Measurements from ENCODE around the gene SUSD5. TPM values are rescaled to one million over a fixed set of nuclear protein-coding genes. Genes with fewer than 3 reads are reported as not detected.

The SUSD5 gene
- total and polyA plus RNA-seq, 2 of the 4 experiments (the other 2 are of a cell fraction), result 1.4 to 2.9 TPM

DNA sequence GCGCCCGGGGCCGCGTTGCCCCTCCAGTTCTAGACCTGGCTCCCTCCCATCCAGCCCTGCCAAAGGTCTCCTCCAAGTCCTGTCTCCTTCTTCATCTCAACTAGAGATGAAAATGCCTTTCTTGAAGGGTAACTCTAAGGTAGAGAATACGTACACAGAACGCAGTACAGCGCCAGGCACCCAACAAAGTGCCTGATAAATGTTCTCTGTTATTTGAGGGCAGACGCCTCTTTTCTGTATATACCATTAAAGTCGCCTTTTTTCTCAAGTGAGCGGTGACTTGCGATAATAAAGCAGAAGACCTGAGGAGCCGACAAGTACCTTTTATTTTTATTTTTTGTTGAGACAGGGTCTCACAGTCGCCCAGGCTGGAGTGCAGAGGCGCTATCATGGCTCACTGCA is 104.0 kb downstream of the SUSD5 start:
- H4K20me1 ChIP-seq (ENCODE audit: insufficient read depth, low read length), result peaks cover 8% of the 10 kb centered on the region; the same call in 1 of the 2 replicates
- H3K79me1 ChIP-seq (ENCODE audit: low read depth in 1 of 2, low read length in 2 of 2), result peaks cover 22 to 40% of the 10 kb centered on the region in 2 experiments
- peak overlapping the region; percentile 67 for H3K4ac ChIP-seq (ENCODE audit: low read depth, low read length)
- ATAC-seq (ENCODE audit: low read depth), result no peak
- H3K4me1 ChIP-seq (ENCODE audit: control insufficient read depth, insufficient read depth, low read length), result no peaks in the 10 kb centered on the region; the same call in 1 of the 2 replicates
- peak overlapping the region; percentile 95 for H2AFZ ChIP-seq (replicated peaks; ENCODE audit: low read length, poor library complexity)
- no peak overlapping the region for H2BK15ac ChIP-seq (ENCODE audit: low read depth, low read length)
- 0 out of 2 replicates have a peak overlapping the region, but pooled peaks have one; percentile 49 for H3K56ac ChIP-seq (ENCODE audit: extremely low read depth, insufficient read depth, low read length)
- peak overlapping the region; percentile 41; the same call in 1 of the 2 replicates for H3K14ac ChIP-seq (replicated peaks; ENCODE audit: low read depth, low read length)
- intact Hi-C loops (cut with micrococcal nuclease) (loop anchor here (1.0 to 5.0 kb wide), 2 partner anchors 17 to 603 kb away; partner anchors contain the start of genes CLASP2, GLB1 and TMPPE), dilution Hi-C loops (cut with HindIII; ENCODE audit: low sequenced_read_pairs, unreplicated experiment) (no loop called here), in situ Hi-C loops (cut with MboI; ENCODE audit: low sequenced_read_pairs) (no loop called here)
- no peak overlapping the region for H2BK120ac ChIP-seq (ENCODE audit: low read depth, low read length)
- H2BK20ac ChIP-seq (ENCODE audit: low read depth, low read length), result no peak overlapping the region
- H2BK5ac ChIP-seq (ENCODE audit: low read depth, low read length, poor library complexity, severe bottlenecking), result peak overlapping the region; percentile 44
- H3K9ac ChIP-seq (ENCODE audit: low read depth, low read length), result peak overlapping the region; percentile 49; the same call in 1 of the 2 replicates
- no peak for DNase-seq
- H3K27me3 ChIP-seq (ENCODE audit: control insufficient read depth, insufficient read depth, low read length), result no peaks in the 10 kb centered on the region
- H2AK5ac ChIP-seq (ENCODE audit: low read depth, low read length), result peak overlapping the region; percentile 57; the same call in 1 of the 2 replicates
- POLR2A ChIA-PET (ENCODE audit: unreplicated experiment), result no interaction called here
- no TSS peak for BruUV-seq (replicated peaks)
- CTCF ChIA-PET, result interaction anchor here (0.9 kb wide), 1 partner anchor 13 kb away, joined by 3 read pairs; no protein-coding TSS in a partner anchor
- H3K4me2 ChIP-seq (ENCODE audit: low read depth, low read length), result peak overlapping the region; percentile 83
- H3K9me1 ChIP-seq (ENCODE audit: insufficient read depth, low read length), result peaks cover 3% of the 10 kb centered on the region; the same call in 1 of the 2 replicates
- no peak overlapping the region for H3K18ac ChIP-seq (ENCODE audit: low read depth, low read length)
- H3K4me3 ChIP-seq (ENCODE audit: insufficient read depth, low read depth, low read length), result peak overlapping the region; percentile 78
- peak overlapping the region; percentile 46 for H2AK9ac ChIP-seq (replicated peaks; ENCODE audit: low read depth, low read length, poor library complexity)
- H3K9me3 ChIP-seq (ENCODE audit: control insufficient read depth, insufficient read depth, low read length), result no peaks in the 10 kb centered on the region
- H4K8ac ChIP-seq (ENCODE audit: low read depth in 2 of 2, low read length in 2 of 2), result peak overlapping the region in 1 of 2 experiments; percentile 53; a peak in 2 of 4 replicates
- 79% methylated on average over 8 of the region's 14 CpGs; no CpG with 5 or more reads in 1 of the 2 experiments for WGBS, 2 experiments (ENCODE audit: extremely low coverage in 2 of 2, insufficient read length in 1 of 2)
- peak overlapping the region; percentile 70; the same call in 1 of the 2 replicates for H3K27ac ChIP-seq (ENCODE audit: insufficient read depth, low read length)
- H4K5ac ChIP-seq (ENCODE audit: low read depth, low read length), result no peak overlapping the region
- peaks cover 2% of the 10 kb centered on the region; the same call in 1 of the 2 replicates for H3K36me3 ChIP-seq (ENCODE audit: control insufficient read depth, insufficient read depth, low read length)
- H4K91ac ChIP-seq (ENCODE audit: insufficient read depth, low read depth, low read length), result no peak overlapping the region
- 0 out of 2 replicates have a peak overlapping the region, but pooled peaks have one; percentile 44 for H3K23ac ChIP-seq (ENCODE audit: low read depth, low read length)
- TF ChIP-seq POLR2A (IDR thresholded peaks at IDR 0.05; ENCODE audit: low read depth, low read length) (no peak), BHLHE40 (IDR thresholded peaks at IDR 0.05; ENCODE audit: low read depth, low read length) (no peak), MAZ (IDR thresholded peaks at IDR 0.05; ENCODE audit: borderline replicate concordance, low read depth, low read length) (no peak), FOS (IDR thresholded peaks at IDR 0.05; ENCODE audit: low read depth, low read length) (no peak), CEBPB (IDR thresholded peaks at IDR 0.05; ENCODE audit: low read depth, low read length) (no peak), MXI1 (IDR thresholded peaks at IDR 0.05; ENCODE audit: borderline replicate concordance, low read depth, low read length) (no peak), RCOR1 (IDR thresholded peaks at IDR 0.05; ENCODE audit: insufficient replicate concordance, low read length) (no peak), RAD21 (IDR thresholded peaks at IDR 0.05; ENCODE audit: low read length) (no peak), RFX5 (IDR thresholded peaks at IDR 0.05; ENCODE audit: low read depth, low read length) (no peak), MAFK (IDR thresholded peaks at IDR 0.05; ENCODE audit: low read depth, low read length) (no peak), CHD1 (IDR thresholded peaks at IDR 0.05; ENCODE audit: low read depth, low read length) (no peak), SMC3 (IDR thresholded peaks at IDR 0.05; ENCODE audit: low read depth, low read length) (no peak), NFE2L2 (IDR thresholded peaks at IDR 0.05; ENCODE audit: low read depth, low read length) (no peak)
- TF ChIP-seq, protein P1, sequence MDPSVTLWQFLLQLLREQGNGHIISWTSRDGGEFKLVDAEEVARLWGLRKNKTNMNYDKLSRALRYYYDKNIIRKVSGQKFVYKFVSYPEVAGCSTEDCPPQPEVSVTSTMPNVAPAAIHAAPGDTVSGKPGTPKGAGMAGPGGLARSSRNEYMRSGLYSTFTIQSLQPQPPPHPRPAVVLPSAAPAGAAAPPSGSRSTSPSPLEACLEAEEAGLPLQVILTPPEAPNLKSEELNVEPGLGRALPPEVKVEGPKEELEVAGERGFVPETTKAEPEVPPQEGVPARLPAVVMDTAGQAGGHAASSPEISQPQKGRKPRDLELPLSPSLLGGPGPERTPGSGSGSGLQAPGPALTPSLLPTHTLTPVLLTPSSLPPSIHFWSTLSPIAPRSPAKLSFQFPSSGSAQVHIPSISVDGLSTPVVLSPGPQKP (IDR thresholded peaks at IDR 0.05; ENCODE audit: borderline replicate concordance, low read depth, low read length), result no peak
- TF ChIP-seq, protein P2, sequence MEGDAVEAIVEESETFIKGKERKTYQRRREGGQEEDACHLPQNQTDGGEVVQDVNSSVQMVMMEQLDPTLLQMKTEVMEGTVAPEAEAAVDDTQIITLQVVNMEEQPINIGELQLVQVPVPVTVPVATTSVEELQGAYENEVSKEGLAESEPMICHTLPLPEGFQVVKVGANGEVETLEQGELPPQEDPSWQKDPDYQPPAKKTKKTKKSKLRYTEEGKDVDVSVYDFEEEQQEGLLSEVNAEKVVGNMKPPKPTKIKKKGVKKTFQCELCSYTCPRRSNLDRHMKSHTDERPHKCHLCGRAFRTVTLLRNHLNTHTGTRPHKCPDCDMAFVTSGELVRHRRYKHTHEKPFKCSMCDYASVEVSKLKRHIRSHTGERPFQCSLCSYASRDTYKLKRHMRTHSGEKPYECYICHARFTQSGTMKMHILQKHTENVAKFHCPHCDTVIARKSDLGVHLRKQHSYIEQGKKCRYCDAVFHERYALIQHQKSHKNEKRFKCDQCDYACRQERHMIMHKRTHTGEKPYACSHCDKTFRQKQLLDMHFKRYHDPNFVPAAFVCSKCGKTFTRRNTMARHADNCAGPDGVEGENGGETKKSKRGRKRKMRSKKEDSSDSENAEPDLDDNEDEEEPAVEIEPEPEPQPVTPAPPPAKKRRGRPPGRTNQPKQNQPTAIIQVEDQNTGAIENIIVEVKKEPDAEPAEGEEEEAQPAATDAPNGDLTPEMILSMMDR (conservative IDR thresholded peaks at IDR 0.05; ENCODE audit: low read depth, low read length), result no peak
- TF ChIP-seq, protein P3, sequence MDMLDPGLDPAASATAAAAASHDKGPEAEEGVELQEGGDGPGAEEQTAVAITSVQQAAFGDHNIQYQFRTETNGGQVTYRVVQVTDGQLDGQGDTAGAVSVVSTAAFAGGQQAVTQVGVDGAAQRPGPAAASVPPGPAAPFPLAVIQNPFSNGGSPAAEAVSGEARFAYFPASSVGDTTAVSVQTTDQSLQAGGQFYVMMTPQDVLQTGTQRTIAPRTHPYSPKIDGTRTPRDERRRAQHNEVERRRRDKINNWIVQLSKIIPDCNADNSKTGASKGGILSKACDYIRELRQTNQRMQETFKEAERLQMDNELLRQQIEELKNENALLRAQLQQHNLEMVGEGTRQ (IDR thresholded peaks at IDR 0.05; ENCODE audit: low read depth, low read length), result no peak

Data from IMR-90 (cell line).